GM13976 (cell line): ENCODE measurements around the gene MKRN2OS.

Source experiments
- DNase-seq: peaks from one replicate; pipeline ENCODE4 v3.0.0; 2012; ENCODE audit warnings: low spot score
- in situ Hi-C: fragments of 300-500 bp; cut with MboI; formaldehyde crosslinking; loops from one replicate; pipeline ENCODE4 v1.12.0; 2022; ENCODE audit warnings: low sequenced_read_pairs, mixed read lengths, inconsistent platforms; ENCODE audit not compliant: unreplicated experiment
- TF ChIP-seq, protein P1 (sequence below): IDR thresholded peaks from 2 replicates; pipeline ENCODE4 v1.5.1; 2012; ENCODE audit warnings: borderline replicate concordance, mild to moderate bottlenecking; ENCODE audit not compliant: insufficient read depth; ENCODE audit errors: extremely low read depth, missing control alignments, control extremely low read depth

The MKRN2OS gene

GRCh38 chr3:12560505-12561190 lies 15.3 kb upstream of the MKRN2OS start:
- peak; percentile 68 for DNase-seq
- TF ChIP-seq, protein P1, sequence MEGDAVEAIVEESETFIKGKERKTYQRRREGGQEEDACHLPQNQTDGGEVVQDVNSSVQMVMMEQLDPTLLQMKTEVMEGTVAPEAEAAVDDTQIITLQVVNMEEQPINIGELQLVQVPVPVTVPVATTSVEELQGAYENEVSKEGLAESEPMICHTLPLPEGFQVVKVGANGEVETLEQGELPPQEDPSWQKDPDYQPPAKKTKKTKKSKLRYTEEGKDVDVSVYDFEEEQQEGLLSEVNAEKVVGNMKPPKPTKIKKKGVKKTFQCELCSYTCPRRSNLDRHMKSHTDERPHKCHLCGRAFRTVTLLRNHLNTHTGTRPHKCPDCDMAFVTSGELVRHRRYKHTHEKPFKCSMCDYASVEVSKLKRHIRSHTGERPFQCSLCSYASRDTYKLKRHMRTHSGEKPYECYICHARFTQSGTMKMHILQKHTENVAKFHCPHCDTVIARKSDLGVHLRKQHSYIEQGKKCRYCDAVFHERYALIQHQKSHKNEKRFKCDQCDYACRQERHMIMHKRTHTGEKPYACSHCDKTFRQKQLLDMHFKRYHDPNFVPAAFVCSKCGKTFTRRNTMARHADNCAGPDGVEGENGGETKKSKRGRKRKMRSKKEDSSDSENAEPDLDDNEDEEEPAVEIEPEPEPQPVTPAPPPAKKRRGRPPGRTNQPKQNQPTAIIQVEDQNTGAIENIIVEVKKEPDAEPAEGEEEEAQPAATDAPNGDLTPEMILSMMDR = no peak
- in situ Hi-C loops = no loop called here

- TF ChIP-seq, protein P1 = no peak
- in situ Hi-C loops = no loop called here
- DNase-seq = no peak
These were observed 14.2 kb upstream of the MKRN2OS start for GRCh38 chr3:12559520-12559919.

DNA sequence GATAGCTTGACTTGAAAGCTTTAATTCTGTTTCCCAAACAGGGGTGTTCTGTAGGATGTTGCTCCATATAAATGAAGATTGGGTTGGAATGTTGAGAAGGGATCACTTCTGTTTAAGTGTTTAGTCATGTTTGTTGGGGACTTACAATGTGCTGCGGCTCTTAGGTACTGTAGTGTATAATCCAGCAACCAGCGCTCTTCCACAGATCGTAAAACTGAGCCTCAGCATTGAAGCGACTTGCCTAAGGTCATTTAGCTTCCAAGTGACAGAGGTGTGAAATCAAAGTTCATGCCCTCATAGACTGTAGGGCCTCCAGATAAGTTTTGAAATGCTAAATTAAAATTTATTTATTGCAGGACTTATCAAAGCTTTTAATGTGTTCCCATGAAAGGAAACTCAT lies 13.4 kb upstream of the MKRN2OS start:
- in situ Hi-C loops = no loop called here
- TF ChIP-seq, protein P1 = no peak
- no peak for DNase-seq

DNA sequence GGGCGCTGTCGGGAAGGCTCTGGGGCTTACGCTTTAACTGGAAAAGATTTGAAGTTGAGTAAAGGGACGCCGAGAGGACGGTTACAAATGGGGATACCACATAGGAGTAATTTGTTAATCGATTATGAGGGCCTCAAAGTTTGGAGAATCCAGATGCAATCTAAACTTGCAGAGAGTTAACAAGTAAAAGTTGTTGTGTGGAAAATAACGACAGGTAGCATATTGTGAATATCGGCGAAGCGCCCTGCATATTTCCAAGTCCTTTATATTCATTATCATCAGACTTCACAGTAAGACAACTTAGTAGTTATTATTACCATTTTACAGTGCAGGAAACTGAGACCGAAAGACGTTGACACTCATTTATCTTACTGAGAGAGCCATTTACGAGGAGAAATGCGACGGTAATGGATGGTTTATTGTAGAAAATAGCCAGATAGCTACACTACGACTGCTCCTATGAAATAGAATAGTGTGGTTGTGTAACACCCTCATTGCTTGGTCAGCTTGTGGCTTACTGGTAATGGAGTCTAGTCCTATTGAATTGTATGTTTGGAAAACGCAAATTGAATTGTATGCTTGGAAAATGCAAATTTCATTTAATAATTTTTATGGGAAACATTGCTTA lies 12.3 kb upstream of the MKRN2OS start:
- in situ Hi-C loops = no loop called here
- no peak for DNase-seq
- TF ChIP-seq, protein P1 = no peak

- TF ChIP-seq, protein P1 = no peak
- in situ Hi-C loops = no loop called here
- DNase-seq = peak; percentile 91
These were observed 11.6 kb upstream of the MKRN2OS start, which contains the start of gene MKRN2 for GRCh38 chr3:12556690-12557472. MKRN2 (plus strand) TSS chr3:12557087; CDS start chr3:12557151, 64 bp downstream.

DNA sequence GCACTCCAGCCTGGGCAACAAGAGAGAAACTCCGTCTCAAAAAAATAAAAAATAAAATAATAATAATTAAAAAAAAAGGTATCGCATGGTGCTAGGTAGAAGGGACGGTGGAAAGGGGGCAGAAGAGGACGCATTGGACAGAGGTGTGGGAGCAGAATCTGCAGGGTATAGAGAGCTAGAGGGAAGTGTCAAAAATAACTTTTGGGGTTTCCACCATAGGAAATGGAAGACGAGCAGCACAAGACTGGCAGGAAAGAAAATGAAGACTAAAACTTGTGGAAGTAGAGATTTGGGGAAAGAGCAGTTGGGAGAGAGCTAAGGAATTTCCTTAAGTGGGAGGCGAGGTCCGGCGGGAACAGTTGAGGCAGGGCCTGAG lies 11.0 kb upstream of the MKRN2OS start:
- TF ChIP-seq, protein P1 = no peak
- in situ Hi-C loops = no loop called here

More for the DNA sequence above, 11.0 kb upstream of the MKRN2OS start:
- no peak for DNase-seq
